ENCODE measurements around the gene C2.

- no peak for TF ChIP-seq CTCF (IDR thresholded peaks at IDR 0.05)
- no peak for TF ChIP-seq STAT6 (CRISPR knock-in tag; conservative IDR thresholded peaks at IDR 0.05; ENCODE audit: low read depth)
- no peak for TF ChIP-seq USF2 (CRISPR knock-in tag; IDR thresholded peaks at IDR 0.05)
These were observed 21.4 kb downstream of the C2 start for GRCh38 chr6:31948753-31949413.
